ENCODE results near the gene KIF26B.

The KIF26B gene

DNA sequence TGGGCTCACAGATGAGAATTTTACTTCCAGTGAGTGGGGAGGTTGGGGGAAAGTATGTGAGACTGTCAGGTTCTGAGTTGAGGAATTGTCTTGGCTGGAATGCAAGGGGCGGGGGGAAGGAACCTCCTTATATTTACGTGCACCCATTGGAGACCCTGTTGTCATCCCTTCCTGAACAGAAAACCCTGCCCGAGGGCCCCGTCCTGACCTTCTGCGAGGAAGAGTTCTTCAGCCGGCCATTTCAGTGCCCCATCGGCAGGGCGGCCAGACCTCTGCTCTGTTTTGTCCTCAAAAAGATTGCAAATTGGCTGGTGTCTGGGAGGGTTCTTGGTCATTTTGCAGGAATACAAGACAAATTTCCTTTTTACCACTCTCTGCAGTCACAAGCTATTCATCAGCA lies 7.1 kb downstream of the KIF26B start:
- no peak for TF ChIP-seq JUND (IDR thresholded peaks at IDR 0.05; ENCODE audit: low read depth)
- DNase-seq (ENCODE audit: low read depth in 1 of 2, low spot score in 1 of 2) = no peak
- in situ Hi-C loops (cut with HindIII; ENCODE audit: low pct_unique_long_range_greater_than_20kb, low sequenced_read_pairs) = no loop called here

GRCh38 chr1:245166471-245166885 lies 11.7 kb downstream of the KIF26B start:
- no peak for DNase-seq (ENCODE audit: low read depth in 1 of 2, low spot score in 1 of 2)
- in situ Hi-C loops (cut with HindIII; ENCODE audit: low pct_unique_long_range_greater_than_20kb, low sequenced_read_pairs) = no loop called here
- TF ChIP-seq JUND (IDR thresholded peaks at IDR 0.05; ENCODE audit: low read depth) = no peak

DNA sequence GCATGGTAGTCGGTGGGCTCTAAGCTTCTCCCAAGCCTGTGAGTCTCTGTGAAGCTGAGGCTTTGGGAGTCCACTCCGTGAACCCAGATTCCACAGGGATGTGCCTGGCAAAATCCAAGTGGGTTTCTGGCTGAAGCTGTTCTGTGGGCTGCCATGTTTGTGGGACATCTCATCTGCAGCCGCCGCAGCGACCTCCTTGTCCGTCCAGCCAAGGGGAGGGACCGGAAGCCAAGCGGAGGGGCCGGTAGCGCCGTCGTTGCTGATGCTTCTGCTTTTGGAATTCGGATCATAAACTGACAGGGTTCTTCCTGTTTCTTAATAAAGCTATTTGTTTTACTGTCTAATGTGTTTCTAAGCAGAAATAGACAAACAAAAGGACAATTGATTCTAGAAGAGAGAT lies 13.3 kb downstream of the KIF26B start:
- in situ Hi-C loops (cut with HindIII; ENCODE audit: low pct_unique_long_range_greater_than_20kb, low sequenced_read_pairs) = no loop called here
- no peak for DNase-seq (ENCODE audit: low read depth in 1 of 2, low spot score in 1 of 2)
- no peak for TF ChIP-seq JUND (IDR thresholded peaks at IDR 0.05; ENCODE audit: low read depth)

DNA sequence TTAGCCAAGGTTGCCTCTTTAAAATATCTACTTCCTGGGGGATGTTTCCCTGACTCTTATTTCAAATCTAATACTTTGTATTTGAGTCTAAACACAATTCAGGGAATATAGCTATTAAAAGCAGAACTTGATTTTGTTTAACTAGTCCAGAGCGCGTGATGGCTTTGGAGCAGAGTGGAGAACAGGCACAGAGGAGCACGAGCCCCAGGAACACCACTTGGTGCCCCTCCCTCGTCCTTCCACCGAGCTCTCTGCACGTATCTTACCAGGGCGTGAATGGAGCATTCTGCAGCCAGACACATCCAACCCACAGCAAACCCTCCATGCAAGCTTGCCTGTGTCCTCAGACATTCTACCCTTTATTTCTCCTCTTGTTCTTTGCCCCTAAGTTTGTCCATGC lies 14.1 kb downstream of the KIF26B start:
- no peak for TF ChIP-seq JUND (IDR thresholded peaks at IDR 0.05; ENCODE audit: low read depth)
- in situ Hi-C loops (cut with HindIII; ENCODE audit: low pct_unique_long_range_greater_than_20kb, low sequenced_read_pairs) = no loop called here
- no peak for DNase-seq (ENCODE audit: low read depth in 1 of 2, low spot score in 1 of 2)

- no peak for TF ChIP-seq JUND (IDR thresholded peaks at IDR 0.05; ENCODE audit: low read depth)
- no peak for DNase-seq (ENCODE audit: low read depth in 1 of 2, low spot score in 1 of 2)
- in situ Hi-C loops (cut with HindIII; ENCODE audit: low pct_unique_long_range_greater_than_20kb, low sequenced_read_pairs) = no loop called here
Measured at GRCh38 chr1:245169376-245169775, 14.6 kb downstream of the KIF26B start.

DNA sequence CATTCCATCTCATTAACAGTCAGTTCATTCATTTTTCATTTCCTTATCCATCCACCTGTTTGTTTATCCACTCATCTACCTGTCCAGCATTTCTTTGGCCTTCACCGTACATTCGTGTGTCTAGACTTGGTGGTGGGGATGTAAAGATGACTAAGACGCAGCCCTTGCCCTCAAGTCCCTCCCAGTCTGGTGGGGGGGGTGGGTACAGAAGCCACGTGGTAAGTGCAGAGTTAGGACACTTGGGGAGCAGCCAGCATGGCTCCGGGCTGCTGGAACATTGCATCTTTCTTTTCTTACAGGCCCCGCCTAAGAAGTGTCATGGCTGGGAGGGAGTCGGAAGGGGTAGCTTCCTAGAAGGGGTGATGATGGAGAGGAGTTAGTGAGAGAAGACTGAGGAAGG lies 17.2 kb downstream of the KIF26B start:
- TF ChIP-seq JUND (IDR thresholded peaks at IDR 0.05; ENCODE audit: low read depth) = no peak
- no peak for DNase-seq (ENCODE audit: low read depth in 1 of 2, low spot score in 1 of 2)
- in situ Hi-C loops (cut with HindIII; ENCODE audit: low pct_unique_long_range_greater_than_20kb, low sequenced_read_pairs) = no loop called here

- no peak for DNase-seq (ENCODE audit: low read depth in 1 of 2, low spot score in 1 of 2)
- TF ChIP-seq JUND (IDR thresholded peaks at IDR 0.05; ENCODE audit: low read depth) = no peak
- in situ Hi-C loops (cut with HindIII; ENCODE audit: low pct_unique_long_range_greater_than_20kb, low sequenced_read_pairs) = no loop called here
Measured at GRCh38 chr1:245172829-245173228, 18.0 kb downstream of the KIF26B start.

GRCh38 chr1:245173446-245174211 lies 18.8 kb downstream of the KIF26B start:
- TF ChIP-seq JUND (IDR thresholded peaks at IDR 0.05; ENCODE audit: low read depth) = no peak
- DNase-seq (ENCODE audit: low read depth in 1 of 2, low spot score in 1 of 2) = no peak
- in situ Hi-C loops (cut with HindIII; ENCODE audit: low pct_unique_long_range_greater_than_20kb, low sequenced_read_pairs) = no loop called here

DNA sequence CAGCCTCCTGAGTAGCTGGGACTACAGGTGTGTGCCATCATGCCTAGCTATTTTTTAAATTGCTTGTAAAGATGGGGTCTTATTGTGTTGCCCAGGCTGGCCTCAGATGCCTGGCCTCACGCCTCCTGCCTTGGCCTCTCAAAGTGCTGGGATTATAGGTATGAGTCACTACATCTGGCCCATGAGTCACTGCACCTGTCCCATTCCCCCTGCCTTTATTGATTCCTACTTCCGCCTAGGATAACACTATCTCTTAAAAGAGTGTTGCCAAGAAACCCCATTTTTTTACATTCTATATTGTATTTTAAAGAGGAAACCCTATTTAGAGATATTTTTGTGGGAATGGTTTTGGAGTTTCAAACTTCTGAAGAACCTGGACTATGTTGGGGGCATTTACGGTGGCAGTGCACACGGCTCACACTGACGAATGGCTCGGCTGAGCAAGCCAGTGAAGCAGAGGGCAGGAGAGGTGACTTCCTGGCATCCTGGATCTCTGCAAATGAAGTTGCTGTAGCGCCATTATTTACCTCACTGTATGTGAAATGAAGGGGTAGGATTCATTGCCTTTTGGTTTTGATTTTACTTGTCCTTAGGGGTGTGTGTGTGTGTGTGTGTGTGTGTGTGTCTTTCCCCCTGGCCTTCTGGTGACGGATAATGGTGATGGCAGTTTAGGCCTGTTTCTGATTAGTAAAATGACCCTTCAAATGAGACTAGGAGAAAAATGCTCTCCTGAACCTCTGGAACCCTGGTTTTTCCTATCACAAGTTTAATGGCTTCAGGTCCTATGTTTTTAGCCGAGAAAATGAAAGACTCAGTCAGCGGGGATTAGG lies 22.5 kb downstream of the KIF26B start:
- in situ Hi-C loops (cut with HindIII; ENCODE audit: low pct_unique_long_range_greater_than_20kb, low sequenced_read_pairs) = no loop called here
- DNase-seq (ENCODE audit: low read depth in 1 of 2, low spot score in 1 of 2) = no peak
- TF ChIP-seq JUND (IDR thresholded peaks at IDR 0.05; ENCODE audit: low read depth) = no peak

GRCh38 chr1:245179706-245180105 lies 24.9 kb downstream of the KIF26B start:
- no peak for TF ChIP-seq JUND (IDR thresholded peaks at IDR 0.05; ENCODE audit: low read depth)
- in situ Hi-C loops (cut with HindIII; ENCODE audit: low pct_unique_long_range_greater_than_20kb, low sequenced_read_pairs) = no loop called here
- no peak for DNase-seq (ENCODE audit: low read depth in 1 of 2, low spot score in 1 of 2)

DNA sequence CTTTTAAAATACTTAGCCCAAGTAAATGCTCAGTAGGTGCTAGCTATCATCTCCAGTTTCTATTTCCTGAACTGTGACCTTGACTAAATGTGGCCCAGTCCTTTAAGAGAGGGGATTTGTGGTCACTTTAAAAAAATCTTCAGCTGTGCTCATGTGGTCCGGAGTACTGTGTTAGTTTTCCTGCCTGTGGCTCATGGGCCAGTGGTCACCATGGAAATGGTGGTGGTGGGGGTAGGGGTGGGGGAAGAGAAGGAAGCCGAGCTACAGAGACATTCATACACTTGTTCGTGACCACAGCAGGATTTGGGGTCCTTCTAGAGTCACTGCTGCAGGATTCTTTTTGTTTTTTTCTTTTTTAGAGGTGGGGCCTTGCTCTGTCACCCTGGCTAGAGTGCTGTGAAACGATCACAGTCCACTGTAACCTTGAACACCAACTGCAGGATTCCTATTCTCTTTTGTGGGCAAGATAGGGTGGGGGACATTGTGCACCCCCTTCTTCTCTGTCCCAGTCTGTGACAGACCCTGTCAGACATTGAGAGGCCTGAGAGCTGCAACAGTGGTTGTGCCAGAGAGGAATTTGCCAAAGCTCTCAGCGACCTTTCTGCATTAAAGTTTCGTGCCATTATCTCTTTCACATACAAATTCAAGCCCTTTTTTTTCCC lies 25.8 kb downstream of the KIF26B start:
- no peak for TF ChIP-seq JUND (IDR thresholded peaks at IDR 0.05; ENCODE audit: low read depth)
- in situ Hi-C loops (cut with HindIII; ENCODE audit: low pct_unique_long_range_greater_than_20kb, low sequenced_read_pairs) = no loop called here
- DNase-seq (ENCODE audit: low read depth in 1 of 2, low spot score in 1 of 2) = no peak

DNA sequence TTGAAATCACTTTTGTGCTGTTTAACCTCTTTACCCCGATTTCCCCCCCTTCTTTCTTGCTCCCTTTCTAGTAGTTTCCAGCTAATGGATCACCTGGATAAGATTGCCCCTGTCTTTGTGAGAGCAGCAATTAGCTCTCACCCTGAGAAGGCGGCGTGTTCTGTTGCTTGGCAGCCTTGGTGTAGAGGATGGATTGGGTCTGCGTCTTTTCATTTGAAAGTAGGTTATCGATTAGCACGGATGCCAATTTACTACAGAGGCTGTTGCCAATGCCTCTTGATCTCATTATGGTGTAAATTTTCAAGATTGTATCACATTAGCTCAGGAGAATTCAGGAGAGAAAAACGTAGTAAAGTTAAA lies 26.4 kb downstream of the KIF26B start:
- no peak for DNase-seq (ENCODE audit: low read depth in 1 of 2, low spot score in 1 of 2)
- in situ Hi-C loops (cut with HindIII; ENCODE audit: low pct_unique_long_range_greater_than_20kb, low sequenced_read_pairs) = no loop called here
- no peak for TF ChIP-seq JUND (IDR thresholded peaks at IDR 0.05; ENCODE audit: low read depth)

GRCh38 chr1:245182028-245182427 lies 27.2 kb downstream of the KIF26B start:
- TF ChIP-seq JUND (IDR thresholded peaks at IDR 0.05; ENCODE audit: low read depth) = no peak
- in situ Hi-C loops (cut with HindIII; ENCODE audit: low pct_unique_long_range_greater_than_20kb, low sequenced_read_pairs) = no loop called here
- DNase-seq (ENCODE audit: low read depth in 1 of 2, low spot score in 1 of 2) = no peak
